B cell (primary cell): Measurements from ENCODE around the gene SEL1L.

Experiments
- EZH2 ChIP-seq: IDR thresholded peaks from 2 replicates; pipeline ENCODE4 v1.6.1; 2012; ENCODE audit warnings: borderline replicate concordance, low read depth, mild to moderate bottlenecking, moderate library complexity, low read length; ENCODE audit not compliant: insufficient read depth, poor library complexity, severe bottlenecking
- TF ChIP-seq, protein P1 (sequence below): fragments of 200-600 bp; IDR thresholded peaks from one replicate; pipeline ENCODE4 v1.8.0; 2022; ENCODE audit warnings: antibody characterized with exemption, mild to moderate bottlenecking

DNA sequence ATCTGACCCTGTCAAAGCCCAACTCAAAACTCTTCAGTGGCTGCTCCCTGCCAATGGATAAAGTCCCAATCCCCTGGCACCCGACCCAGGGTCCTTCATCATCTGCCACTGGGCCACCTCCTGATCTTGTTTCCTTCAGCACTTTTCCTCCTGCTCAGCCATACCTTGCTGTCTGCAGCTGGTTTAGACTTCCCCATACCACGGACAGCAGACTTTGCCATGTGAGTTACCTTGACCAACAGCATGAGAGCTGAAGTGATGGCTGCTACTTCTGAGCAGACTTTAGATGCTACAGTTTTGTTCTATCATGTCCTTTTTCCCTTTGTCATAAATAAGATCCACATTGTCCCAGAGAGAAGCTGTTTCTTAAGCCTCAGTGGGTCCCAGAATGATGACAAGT, 100.3 kb downstream of the SEL1L start:
- TF ChIP-seq, protein P1, sequence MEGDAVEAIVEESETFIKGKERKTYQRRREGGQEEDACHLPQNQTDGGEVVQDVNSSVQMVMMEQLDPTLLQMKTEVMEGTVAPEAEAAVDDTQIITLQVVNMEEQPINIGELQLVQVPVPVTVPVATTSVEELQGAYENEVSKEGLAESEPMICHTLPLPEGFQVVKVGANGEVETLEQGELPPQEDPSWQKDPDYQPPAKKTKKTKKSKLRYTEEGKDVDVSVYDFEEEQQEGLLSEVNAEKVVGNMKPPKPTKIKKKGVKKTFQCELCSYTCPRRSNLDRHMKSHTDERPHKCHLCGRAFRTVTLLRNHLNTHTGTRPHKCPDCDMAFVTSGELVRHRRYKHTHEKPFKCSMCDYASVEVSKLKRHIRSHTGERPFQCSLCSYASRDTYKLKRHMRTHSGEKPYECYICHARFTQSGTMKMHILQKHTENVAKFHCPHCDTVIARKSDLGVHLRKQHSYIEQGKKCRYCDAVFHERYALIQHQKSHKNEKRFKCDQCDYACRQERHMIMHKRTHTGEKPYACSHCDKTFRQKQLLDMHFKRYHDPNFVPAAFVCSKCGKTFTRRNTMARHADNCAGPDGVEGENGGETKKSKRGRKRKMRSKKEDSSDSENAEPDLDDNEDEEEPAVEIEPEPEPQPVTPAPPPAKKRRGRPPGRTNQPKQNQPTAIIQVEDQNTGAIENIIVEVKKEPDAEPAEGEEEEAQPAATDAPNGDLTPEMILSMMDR, result no peak
- no peak for TF ChIP-seq EZH2
